ENCODE data around the gene PDZD2. TPM values are rescaled to one million over a fixed set of nuclear protein-coding genes. Genes with fewer than 3 reads are reported as not detected.

PDZD2 gene
- total RNA-seq, 5 donors from 2014 or later (not counting 1 experiment from before 2014, with no cell fraction given), result 0.66 to 2.2 (median 1.2) TPM

DNA sequence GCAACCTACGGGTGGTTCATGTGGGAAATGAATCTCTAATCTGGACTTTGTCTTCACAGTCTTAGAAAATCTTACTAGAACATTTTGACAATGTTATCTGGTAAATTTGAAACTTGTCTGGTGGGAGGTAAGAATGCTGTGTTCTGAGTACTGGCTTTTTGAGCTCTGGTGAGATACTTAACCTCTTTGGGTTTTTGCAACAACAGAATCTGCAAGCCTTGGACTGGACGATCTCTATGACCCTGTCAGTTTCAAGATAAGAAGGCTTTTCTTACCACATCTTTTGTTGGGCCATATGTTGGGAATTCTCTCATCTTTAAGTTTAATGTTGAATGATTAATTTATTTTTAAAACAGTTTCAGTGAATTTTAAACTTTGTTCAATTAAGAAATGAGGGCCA, 422.3 kb downstream of the PDZD2 start:
- peaks cover 0 to under 1% (median 0%) of the 10 kb centered on the region in 3 donors for H3K9me3 Mint-ChIP-seq
- H3K27me3 Mint-ChIP-seq, result peaks cover 0 to 2% of the 10 kb centered on the region in 2 donors
- no peak overlapping the region for H3K27ac Mint-ChIP-seq
- Histone ChIP-seq H3K27me3 (replicated peaks in 1 of 2; ENCODE audit: control insufficient read depth in 2 of 2, extremely low read depth in 1 of 2, insufficient read depth in 2 of 2, low read length in 1 of 2) (no peaks in the 10 kb centered on the region), H3K4me3 (ENCODE audit: control insufficient read depth in 1 of 2, extremely low read depth in 1 of 2, low read length in 1 of 2) (no peak overlapping the region), H3K9me3 (no peaks in the 10 kb centered on the region), H3K4me1 (ENCODE audit: control insufficient read depth in 1 of 2, extremely low read depth in 1 of 2, insufficient read depth in 2 of 2, low read length in 2 of 2) (no peaks in the 10 kb centered on the region), H3K36me3 (ENCODE audit: control insufficient read depth in 2 of 2, extremely low read depth in 1 of 2, insufficient read depth in 1 of 2, low read length in 1 of 2) (no peaks in the 10 kb centered on the region), H3K27ac (ENCODE audit: low read length) (no peak overlapping the region)
- ChIA-PET CTCF (no interaction called here), POLR2A (no interaction called here)
- H3K4me1 Mint-ChIP-seq, result peaks cover 0 to under 1% (median 0%) of the 10 kb centered on the region in 3 donors
- no peak overlapping the region for H3K4me3 Mint-ChIP-seq
- DNase-seq, result no peak
- no CpG with 5 or more reads among the region's 2 CpGs for WGBS (ENCODE audit: insufficient coverage)
- no peak for ATAC-seq (replicated peaks in 1 of 4)
- H3K36me3 Mint-ChIP-seq, result no peaks in the 10 kb centered on the region

DNA sequence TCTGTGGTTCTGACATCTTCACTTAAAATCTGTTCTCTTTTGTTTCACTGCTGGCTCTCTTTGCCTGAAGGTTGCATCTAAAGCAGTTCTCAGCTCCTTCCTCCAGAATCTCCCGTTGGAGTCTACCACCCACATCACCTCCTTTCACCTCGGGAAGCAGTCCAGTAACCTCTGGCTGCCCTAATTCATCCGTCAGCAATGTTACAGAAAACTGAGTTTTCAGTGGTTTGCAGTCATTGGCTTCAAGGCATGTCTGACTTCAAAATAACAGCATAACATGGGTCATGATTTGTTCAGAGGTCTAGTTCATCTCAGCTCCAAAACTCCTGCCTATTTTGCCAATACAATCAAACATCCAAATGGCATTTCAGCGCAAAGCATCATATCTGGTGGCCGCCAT, 427.5 kb downstream of the PDZD2 start:
- Histone ChIP-seq H3K9me3 (no peaks in the 10 kb centered on the region), H3K27ac (ENCODE audit: low read length) (no peak overlapping the region), H3K27me3 (replicated peaks in 1 of 2; ENCODE audit: control insufficient read depth in 2 of 2, extremely low read depth in 1 of 2, insufficient read depth in 2 of 2, low read length in 1 of 2) (no peaks in the 10 kb centered on the region), H3K36me3 (ENCODE audit: control insufficient read depth in 2 of 2, extremely low read depth in 1 of 2, insufficient read depth in 1 of 2, low read length in 1 of 2) (no peaks in the 10 kb centered on the region), H3K4me1 (ENCODE audit: control insufficient read depth in 1 of 2, extremely low read depth in 1 of 2, insufficient read depth in 2 of 2, low read length in 2 of 2) (no peaks in the 10 kb centered on the region), H3K4me3 (ENCODE audit: control insufficient read depth in 1 of 2, extremely low read depth in 1 of 2, low read length in 1 of 2) (no peak overlapping the region)
- Mint-ChIP-seq H3K4me1 (peaks cover 0 to 5% (median 0%) of the 10 kb centered on the region in 3 donors), H3K9me3 (peaks cover 0 to 5% (median 0%) of the 10 kb centered on the region in 3 donors), H3K27ac (no peak overlapping the region), H3K27me3 (no peaks in the 10 kb centered on the region), H3K4me3 (no peak overlapping the region), H3K36me3 (no peaks in the 10 kb centered on the region)
- POLR2A ChIA-PET, result no interaction called here
- ATAC-seq (replicated peaks in 1 of 4) (no peak), DNase-seq (no peak)
- CTCF ChIA-PET, result no interaction called here
- 80% methylated on average over 1 of the region's 5 CpGs for WGBS (ENCODE audit: insufficient coverage)

GRCh38 chr5:32067774-32068470, 429.0 kb downstream of the PDZD2 start:
- Histone ChIP-seq H3K4me1 (ENCODE audit: control insufficient read depth in 1 of 2, extremely low read depth in 1 of 2, insufficient read depth in 2 of 2, low read length in 2 of 2) (no peaks in the 10 kb centered on the region), H3K9me3 (no peaks in the 10 kb centered on the region), H3K4me3 (ENCODE audit: control insufficient read depth in 1 of 2, extremely low read depth in 1 of 2, low read length in 1 of 2) (no peak overlapping the region), H3K36me3 (ENCODE audit: control insufficient read depth in 2 of 2, extremely low read depth in 1 of 2, insufficient read depth in 1 of 2, low read length in 1 of 2) (no peaks in the 10 kb centered on the region), H3K27me3 (replicated peaks in 1 of 2; ENCODE audit: control insufficient read depth in 2 of 2, extremely low read depth in 1 of 2, insufficient read depth in 2 of 2, low read length in 1 of 2) (no peaks in the 10 kb centered on the region), H3K27ac (ENCODE audit: low read length) (no peak overlapping the region)
- no peaks in the 10 kb centered on the region for H3K36me3 Mint-ChIP-seq
- ChIA-PET CTCF (interaction anchor here in 1 of 2 donors (0.6 kb wide), 1 partner anchor 112 kb away, joined by 3 read pairs; no protein-coding TSS in a partner anchor), POLR2A (no interaction called here)
- no peaks in the 10 kb centered on the region for H3K27me3 Mint-ChIP-seq
- ATAC-seq (replicated peaks in 1 of 4), result no peak
- H3K4me1 Mint-ChIP-seq, result peaks cover 0 to 5% (median 0%) of the 10 kb centered on the region in 3 donors
- WGBS (ENCODE audit: insufficient coverage), result 90% methylated on average over 2 of the region's 5 CpGs
- H3K27ac Mint-ChIP-seq, result no peak overlapping the region
- H3K4me3 Mint-ChIP-seq, result no peak overlapping the region
- H3K9me3 Mint-ChIP-seq, result peaks cover 0 to 5% (median 0%) of the 10 kb centered on the region in 3 donors
- DNase-seq, result no peak

DNA sequence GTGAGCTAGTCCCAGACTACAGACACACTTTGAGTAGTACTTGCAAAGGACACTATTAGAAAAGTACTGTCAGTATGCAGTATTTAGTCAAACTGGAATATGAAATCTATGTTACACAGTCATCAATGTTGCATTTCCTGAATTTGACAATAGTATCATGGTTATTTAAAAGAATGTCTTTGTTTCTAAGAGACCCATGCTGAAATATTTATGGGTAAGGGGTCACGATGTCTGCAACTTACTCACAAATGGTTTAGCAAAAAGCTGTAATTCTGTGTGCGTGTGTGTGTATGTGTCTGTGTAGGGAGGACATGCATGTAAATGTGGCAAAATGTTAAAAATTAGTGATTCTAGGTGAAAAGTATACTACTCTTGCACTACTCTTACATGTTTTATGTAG, 429.6 kb downstream of the PDZD2 start:
- ChIA-PET CTCF (no interaction called here), POLR2A (no interaction called here)
- Histone ChIP-seq H3K4me1 (ENCODE audit: control insufficient read depth in 1 of 2, extremely low read depth in 1 of 2, insufficient read depth in 2 of 2, low read length in 2 of 2) (no peaks in the 10 kb centered on the region), H3K27me3 (replicated peaks in 1 of 2; ENCODE audit: control insufficient read depth in 2 of 2, extremely low read depth in 1 of 2, insufficient read depth in 2 of 2, low read length in 1 of 2) (no peaks in the 10 kb centered on the region), H3K27ac (ENCODE audit: low read length) (no peak overlapping the region), H3K4me3 (ENCODE audit: control insufficient read depth in 1 of 2, extremely low read depth in 1 of 2, low read length in 1 of 2) (no peak overlapping the region), H3K36me3 (ENCODE audit: control insufficient read depth in 2 of 2, extremely low read depth in 1 of 2, insufficient read depth in 1 of 2, low read length in 1 of 2) (no peaks in the 10 kb centered on the region), H3K9me3 (no peaks in the 10 kb centered on the region)
- peaks cover 0 to 5% (median 0%) of the 10 kb centered on the region in 3 donors for H3K4me1 Mint-ChIP-seq
- H3K27ac Mint-ChIP-seq, result no peak overlapping the region
- no peaks in the 10 kb centered on the region for H3K27me3 Mint-ChIP-seq
- H3K9me3 Mint-ChIP-seq, result peaks cover 0 to 5% (median 0%) of the 10 kb centered on the region in 3 donors
- no CpG with 5 or more reads among the region's 2 CpGs for WGBS (ENCODE audit: insufficient coverage)
- H3K4me3 Mint-ChIP-seq, result no peak overlapping the region
- ATAC-seq (replicated peaks in 1 of 4), result no peak
- no peaks in the 10 kb centered on the region for H3K36me3 Mint-ChIP-seq
- DNase-seq, result no peak

DNA sequence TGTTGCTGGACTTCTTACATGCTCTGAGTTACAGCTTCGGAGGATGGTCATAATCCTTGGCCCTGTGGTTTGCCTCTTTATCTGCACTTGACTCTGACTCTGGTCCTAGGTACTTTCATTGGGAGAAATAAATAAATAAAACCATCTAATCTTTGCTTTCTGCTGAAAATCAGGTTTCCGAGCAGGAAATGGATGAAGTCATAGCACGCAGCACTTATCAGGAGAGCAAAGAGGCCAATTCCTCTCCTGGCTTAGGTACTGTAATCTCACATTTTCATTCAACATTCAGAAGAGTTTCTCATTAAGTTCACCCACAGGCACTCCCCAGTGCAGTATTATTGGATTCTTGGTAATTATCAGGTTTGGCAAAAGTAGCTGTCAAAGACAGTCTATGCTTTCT, 430.5 kb downstream of the PDZD2 start:
- no CpG with 5 or more reads among the region's 3 CpGs for WGBS (ENCODE audit: insufficient coverage)
- ATAC-seq (replicated peaks in 1 of 4) (no peak), DNase-seq (no peak)
- H3K27ac Mint-ChIP-seq, result no peak overlapping the region
- H3K27me3 ChIP-seq (replicated peaks in 1 of 2; ENCODE audit: control insufficient read depth in 2 of 2, extremely low read depth in 1 of 2, insufficient read depth in 2 of 2, low read length in 1 of 2), result no peaks in the 10 kb centered on the region
- no peaks in the 10 kb centered on the region for H3K36me3 ChIP-seq (ENCODE audit: control insufficient read depth in 2 of 2, extremely low read depth in 1 of 2, insufficient read depth in 1 of 2, low read length in 1 of 2)
- CTCF ChIA-PET, result interaction anchor here in 1 of 2 donors (0.6 kb wide), 2 partner anchors 9 to 239 kb away, joined by 3 to 4 read pairs; no protein-coding TSS in a partner anchor
- no peak overlapping the region for H3K27ac ChIP-seq (ENCODE audit: low read length)
- H3K4me1 ChIP-seq (ENCODE audit: control insufficient read depth in 1 of 2, extremely low read depth in 1 of 2, insufficient read depth in 2 of 2, low read length in 2 of 2), result no peaks in the 10 kb centered on the region
- H3K4me1 Mint-ChIP-seq, result peaks cover 0 to 5% (median 0%) of the 10 kb centered on the region in 3 donors
- POLR2A ChIA-PET, result no interaction called here
- no peak overlapping the region for H3K4me3 Mint-ChIP-seq
- no peak overlapping the region for H3K4me3 ChIP-seq (ENCODE audit: control insufficient read depth in 1 of 2, extremely low read depth in 1 of 2, low read length in 1 of 2)
- no peaks in the 10 kb centered on the region for H3K9me3 ChIP-seq
- H3K36me3 Mint-ChIP-seq, result no peaks in the 10 kb centered on the region
- peaks cover 0 to 5% (median 0%) of the 10 kb centered on the region in 3 donors for H3K9me3 Mint-ChIP-seq
- H3K27me3 Mint-ChIP-seq, result no peaks in the 10 kb centered on the region

GRCh38 chr5:32071351-32071944, 432.5 kb downstream of the PDZD2 start:
- DNase-seq, result no peak
- Histone ChIP-seq H3K9me3 (no peaks in the 10 kb centered on the region), H3K36me3 (ENCODE audit: control insufficient read depth in 2 of 2, extremely low read depth in 1 of 2, insufficient read depth in 1 of 2, low read length in 1 of 2) (no peaks in the 10 kb centered on the region), H3K27me3 (replicated peaks in 1 of 2; ENCODE audit: control insufficient read depth in 2 of 2, extremely low read depth in 1 of 2, insufficient read depth in 2 of 2, low read length in 1 of 2) (no peaks in the 10 kb centered on the region), H3K4me1 (ENCODE audit: control insufficient read depth in 1 of 2, extremely low read depth in 1 of 2, insufficient read depth in 2 of 2, low read length in 2 of 2) (no peaks in the 10 kb centered on the region), H3K27ac (ENCODE audit: low read length) (no peak overlapping the region), H3K4me3 (ENCODE audit: control insufficient read depth in 1 of 2, extremely low read depth in 1 of 2, low read length in 1 of 2) (no peak overlapping the region)
- peaks cover 0 to 2% (median 0%) of the 10 kb centered on the region in 3 donors for H3K4me1 Mint-ChIP-seq
- WGBS (ENCODE audit: insufficient coverage), result 98% methylated on average over 3 of the region's 7 CpGs
- ATAC-seq (replicated peaks in 1 of 4), result no peak
- no peaks in the 10 kb centered on the region for H3K27me3 Mint-ChIP-seq
- no peak overlapping the region for H3K4me3 Mint-ChIP-seq
- ChIA-PET CTCF (interaction anchor here in 1 of 2 donors (0.6 kb wide), 1 partner anchor 247 kb away, joined by 3 read pairs; no protein-coding TSS in a partner anchor), POLR2A (no interaction called here)
- H3K27ac Mint-ChIP-seq, result no peak overlapping the region
- no peaks in the 10 kb centered on the region for H3K36me3 Mint-ChIP-seq
- peaks cover 0 to 2% (median 0%) of the 10 kb centered on the region in 3 donors for H3K9me3 Mint-ChIP-seq

All from T-cell (primary cell).